AG08395 (cell line): Measurements from ENCODE around the gene ZRANB3.
"Not testable (repeated sequence)": the region's sequence is repeated elsewhere in the genome, so short reads cannot be mapped to it uniquely, and the experiment has no call there.

ENCODE experiments used
- DNase-seq: peaks from one replicate; pipeline ENCODE4 v3.0.0; 2012; ENCODE audit warnings: mixed read lengths, low spot score

ZRANB3 gene

GRCh38 chr2:135121658-135122039 is 409.4 kb downstream of the ZRANB3 start:
- DNase-seq = not testable (repeated sequence)

- no peak for DNase-seq
These were observed 409.9 kb downstream of the ZRANB3 start for GRCh38 chr2:135121016-135121657.

GRCh38 chr2:135119582-135119981 is 411.4 kb downstream of the ZRANB3 start:
- no peak for DNase-seq

- DNase-seq = no peak
These were observed 417.7 kb downstream of the ZRANB3 start for GRCh38 chr2:135113322-135113721.

- DNase-seq = not testable (repeated sequence)
These were observed 425.3 kb downstream of the ZRANB3 start for GRCh38 chr2:135105513-135106316.

GRCh38 chr2:135103843-135104242 is 427.2 kb downstream of the ZRANB3 start:
- DNase-seq = no peak

- DNase-seq = no peak
These were observed 431.1 kb downstream of the ZRANB3 start for GRCh38 chr2:135099802-135100483.

- DNase-seq = no peak
These were observed 433.3 kb downstream of the ZRANB3 start for GRCh38 chr2:135097532-135098231.

- DNase-seq = no peak
These were observed 434.2 kb downstream of the ZRANB3 start for GRCh38 chr2:135096665-135097446.

- DNase-seq = no peak
These were observed 435.4 kb downstream of the ZRANB3 start for GRCh38 chr2:135095591-135095990.

- DNase-seq = no peak
These were observed 436.5 kb downstream of the ZRANB3 start for GRCh38 chr2:135094508-135094907.

GRCh38 chr2:135093670-135094330 is 437.2 kb downstream of the ZRANB3 start:
- no peak for DNase-seq

- no peak for DNase-seq
These were observed 437.8 kb downstream of the ZRANB3 start for GRCh38 chr2:135093193-135093592.

- no peak for DNase-seq
These were observed 439.3 kb downstream of the ZRANB3 start for GRCh38 chr2:135091681-135092080.

- DNase-seq = not testable (repeated sequence)
These were observed 441.4 kb downstream of the ZRANB3 start for GRCh38 chr2:135089597-135089996.
